ENCODE measurements around the gene CLCNKA. TPM values are rescaled to one million over a fixed set of nuclear protein-coding genes. Genes with fewer than 3 reads are reported as not detected.
A peak's percentile ranks its signal among the peaks of the same experiment; 100 is the strongest.
"Not testable (repeated sequence)": the region's sequence is repeated elsewhere in the genome, so short reads cannot be mapped to it uniquely, and the experiment has no call there.

The CLCNKA gene
- total RNA-seq, 4 donors from 2014 or later: 0.64 to 0.94 (median 0.80) TPM; not detected in 1

DNA sequence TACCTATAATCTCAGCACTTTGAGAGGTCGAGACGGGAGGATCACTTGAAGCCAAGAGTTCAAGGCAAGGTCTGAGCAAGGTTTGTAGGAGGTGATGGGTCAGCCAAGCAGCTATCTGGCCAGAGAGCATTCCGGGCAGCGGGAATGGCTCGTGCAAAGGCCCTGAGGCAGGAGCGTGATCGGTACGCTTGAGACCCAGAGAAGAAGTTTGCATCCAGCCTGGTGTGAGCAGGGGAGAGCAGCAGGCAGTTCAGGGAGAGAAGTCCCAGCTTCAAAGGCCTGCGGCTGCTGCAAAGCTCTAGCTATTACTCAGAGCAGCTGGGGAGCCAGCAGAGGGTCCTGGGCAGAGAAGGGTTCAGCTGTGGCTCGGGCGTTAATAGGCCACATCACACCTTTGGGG is 22.9 kb upstream of the CLCNKA start:
- Histone ChIP-seq H3K36me3 (no peaks in the 10 kb centered on the region), H3K27ac (no peak overlapping the region), H3K4me1 (no peaks in the 10 kb centered on the region), H3K9me3 (no peaks in the 10 kb centered on the region), H3K27me3 (no peaks in the 10 kb centered on the region), H3K4me3 (no peak overlapping the region)
- TF ChIP-seq POLR2A (IDR thresholded peaks at IDR 0.05): no peak
- TF ChIP-seq, protein P1, sequence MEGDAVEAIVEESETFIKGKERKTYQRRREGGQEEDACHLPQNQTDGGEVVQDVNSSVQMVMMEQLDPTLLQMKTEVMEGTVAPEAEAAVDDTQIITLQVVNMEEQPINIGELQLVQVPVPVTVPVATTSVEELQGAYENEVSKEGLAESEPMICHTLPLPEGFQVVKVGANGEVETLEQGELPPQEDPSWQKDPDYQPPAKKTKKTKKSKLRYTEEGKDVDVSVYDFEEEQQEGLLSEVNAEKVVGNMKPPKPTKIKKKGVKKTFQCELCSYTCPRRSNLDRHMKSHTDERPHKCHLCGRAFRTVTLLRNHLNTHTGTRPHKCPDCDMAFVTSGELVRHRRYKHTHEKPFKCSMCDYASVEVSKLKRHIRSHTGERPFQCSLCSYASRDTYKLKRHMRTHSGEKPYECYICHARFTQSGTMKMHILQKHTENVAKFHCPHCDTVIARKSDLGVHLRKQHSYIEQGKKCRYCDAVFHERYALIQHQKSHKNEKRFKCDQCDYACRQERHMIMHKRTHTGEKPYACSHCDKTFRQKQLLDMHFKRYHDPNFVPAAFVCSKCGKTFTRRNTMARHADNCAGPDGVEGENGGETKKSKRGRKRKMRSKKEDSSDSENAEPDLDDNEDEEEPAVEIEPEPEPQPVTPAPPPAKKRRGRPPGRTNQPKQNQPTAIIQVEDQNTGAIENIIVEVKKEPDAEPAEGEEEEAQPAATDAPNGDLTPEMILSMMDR (IDR thresholded peaks at IDR 0.05 in 4 of 5, conservative IDR thresholded peaks at IDR 0.05 in 1 of 5): no peak
- intact Hi-C loops (cut with DNase I; ENCODE audit: low total_unique reads) (no loop called here), in situ Hi-C loops (cut with MboI; ENCODE audit: low sequenced_read_pairs in 4 of 4) (loop anchor here in 3 of 4 donors (10.0 to 25.0 kb wide), 3 partner anchors 46 to 187 kb away; partner anchors contain the start of genes CLCNKB (in 1 of the 3) and UQCRHL (in 1 of the 3))
- ATAC-seq (no peak), DNase-seq (no peak)

DNA sequence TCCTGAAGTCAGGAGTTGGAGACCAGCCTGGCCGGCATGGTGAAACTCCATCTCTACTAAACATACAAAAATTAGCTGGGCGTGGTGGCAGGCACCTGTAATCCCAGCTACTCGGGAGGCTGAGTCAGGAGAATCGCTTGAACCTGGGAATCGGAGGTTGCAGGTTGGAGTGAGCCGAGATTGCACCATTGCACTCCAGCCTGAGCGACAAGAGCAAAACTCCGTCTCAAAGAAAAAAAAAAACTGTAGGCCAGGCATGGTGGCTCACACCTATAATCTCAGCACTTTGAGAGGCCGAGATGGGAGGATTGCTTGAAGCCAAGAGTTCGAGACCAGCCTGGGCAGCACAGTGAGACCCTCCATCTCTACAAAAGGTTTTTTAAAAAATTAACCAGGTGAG is 20.6 kb upstream of the CLCNKA start:
- H3K9me3 ChIP-seq; DNase-seq; H3K27me3 ChIP-seq; intact Hi-C loops (cut with DNase I; ENCODE audit: low total_unique reads); ATAC-seq; H3K4me1 ChIP-seq; H3K36me3 ChIP-seq; H3K4me3 ChIP-seq; H3K27ac ChIP-seq: not testable (repeated sequence)
- in situ Hi-C loops (cut with MboI; ENCODE audit: low sequenced_read_pairs in 4 of 4): loop anchor here in 2 of 4 donors (10.0 kb wide), 1 partner anchor 54 kb away; no protein-coding TSS in a partner anchor

DNA sequence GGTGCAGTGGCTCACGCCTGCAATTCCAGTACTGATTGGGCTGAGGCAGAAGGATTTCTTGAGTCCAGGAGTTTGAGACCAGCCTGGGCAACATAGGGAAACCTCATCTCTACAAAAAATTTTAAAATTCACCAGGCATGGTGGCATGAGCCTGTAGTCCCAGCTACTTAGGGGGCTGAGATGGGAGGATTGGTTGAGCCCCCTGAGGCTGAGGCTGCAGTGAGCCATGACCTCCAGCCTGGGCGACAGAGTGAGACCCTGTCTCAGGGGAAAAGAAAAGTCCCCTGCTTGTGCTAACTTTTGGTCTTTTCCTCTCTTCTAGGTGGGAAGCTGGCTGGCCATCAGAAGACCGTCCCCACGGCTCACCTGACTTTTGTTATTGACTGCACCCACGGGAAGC is 16.2 kb upstream of the CLCNKA start:
- intact Hi-C loops (cut with DNase I; ENCODE audit: low total_unique reads): no loop called here

DNA sequence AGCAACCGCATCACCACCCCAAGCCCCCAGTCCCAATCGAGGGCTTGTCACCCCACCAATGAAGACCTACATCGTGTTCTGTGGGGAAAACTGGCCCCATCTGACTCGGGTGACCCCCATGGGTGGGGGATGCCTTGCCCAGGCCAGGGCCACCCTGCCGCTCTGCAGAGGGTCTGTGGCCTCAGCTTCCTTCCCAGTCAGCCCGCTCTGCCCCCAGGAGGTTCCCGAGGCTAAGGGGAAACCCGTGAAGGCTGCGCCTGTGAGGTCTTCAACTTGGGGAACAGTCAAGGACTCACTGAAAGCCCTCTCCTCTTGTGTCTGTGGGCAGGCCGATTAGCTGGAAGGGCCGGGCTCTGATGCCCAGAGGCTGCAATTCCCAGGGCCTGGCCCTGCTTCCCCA is 15.8 kb upstream of the CLCNKA start:
- Histone ChIP-seq H3K27me3 (no peaks in the 10 kb centered on the region), H3K4me3 (no peak overlapping the region), H3K27ac (no peak overlapping the region), H3K4me1 (no peaks in the 10 kb centered on the region), H3K36me3 (no peaks in the 10 kb centered on the region), H3K9me3 (no peaks in the 10 kb centered on the region)
- in situ Hi-C loops (cut with MboI; ENCODE audit: low sequenced_read_pairs in 4 of 4) (loop anchor here in 2 of 4 donors (10.0 kb wide), 1 partner anchor 49 kb away; no protein-coding TSS in a partner anchor), intact Hi-C loops (cut with DNase I; ENCODE audit: low total_unique reads) (no loop called here)
- no peak for DNase-seq
- ATAC-seq: no peak
- TF ChIP-seq POLR2A (IDR thresholded peaks at IDR 0.05): no peak
- TF ChIP-seq, protein P1 (IDR thresholded peaks at IDR 0.05 in 4 of 5, conservative IDR thresholded peaks at IDR 0.05 in 1 of 5): no peak

More for the DNA sequence above, 16.2 kb upstream of the CLCNKA start:
- Histone ChIP-seq H3K4me1 (no peaks in the 10 kb centered on the region), H3K4me3 (no peak overlapping the region), H3K27ac (no peak overlapping the region), H3K27me3 (no peaks in the 10 kb centered on the region), H3K36me3 (no peaks in the 10 kb centered on the region), H3K9me3 (no peaks in the 10 kb centered on the region)
- no peak for TF ChIP-seq POLR2A (IDR thresholded peaks at IDR 0.05)
- TF ChIP-seq, protein P1 (IDR thresholded peaks at IDR 0.05 in 4 of 5, conservative IDR thresholded peaks at IDR 0.05 in 1 of 5): no peak
- DNase-seq: no peak
- in situ Hi-C loops (cut with MboI; ENCODE audit: low sequenced_read_pairs in 4 of 4): loop anchor here in 2 of 4 donors (10.0 kb wide), 1 partner anchor 49 kb away; no protein-coding TSS in a partner anchor
- ATAC-seq: no peak

DNA sequence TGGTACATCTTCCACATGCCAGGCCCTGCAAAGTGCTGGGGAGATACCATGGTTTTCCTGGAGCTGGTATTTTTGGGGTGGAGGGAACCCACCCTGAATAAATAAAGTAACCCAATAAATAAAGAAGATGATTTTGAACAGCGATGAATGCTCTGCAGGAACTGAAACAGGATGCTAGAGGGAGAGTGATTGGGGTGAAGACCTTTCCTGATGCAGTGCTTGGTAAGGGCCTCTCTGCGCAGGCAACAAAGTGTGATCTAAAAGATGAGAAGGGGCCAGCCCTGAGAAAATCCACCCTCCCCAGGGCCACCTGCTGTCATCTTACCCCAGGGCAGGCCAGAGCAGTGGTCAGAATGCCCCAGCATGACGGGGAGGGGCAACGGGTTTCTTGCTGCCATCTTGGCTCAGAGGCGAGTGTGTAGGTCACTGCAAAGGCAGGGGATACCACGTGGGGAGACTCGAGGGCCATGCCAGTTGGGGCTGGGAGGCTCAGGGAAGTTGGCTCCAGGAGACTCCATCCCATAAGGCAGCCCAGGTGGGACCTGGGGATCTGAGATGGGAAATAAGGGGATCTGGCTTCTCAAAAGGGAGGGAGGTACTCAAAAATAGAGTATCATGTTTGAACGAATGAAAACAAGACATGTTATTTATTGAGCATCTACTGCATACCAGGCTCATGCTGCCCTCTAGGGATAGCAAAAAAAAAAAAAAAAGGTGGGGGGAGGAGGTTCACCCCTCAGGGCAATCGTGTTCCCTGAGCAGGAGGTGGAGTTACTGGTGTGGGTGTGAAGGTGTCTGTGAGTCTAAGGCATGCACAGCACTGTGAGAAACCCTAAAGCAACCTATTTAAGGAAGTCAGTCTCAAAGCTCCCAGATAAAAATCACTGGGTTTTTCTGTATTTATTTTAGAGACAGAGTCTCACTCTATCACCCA is 15.0 kb upstream of the CLCNKA start:
- Histone ChIP-seq H3K4me3 (no peak overlapping the region), H3K27ac (no peak overlapping the region), H3K36me3 (no peaks in the 10 kb centered on the region), H3K4me1 (no peaks in the 10 kb centered on the region), H3K27me3 (no peaks in the 10 kb centered on the region), H3K9me3 (no peaks in the 10 kb centered on the region)
- in situ Hi-C loops (cut with MboI; ENCODE audit: low sequenced_read_pairs in 4 of 4) (loop anchor here in 2 of 4 donors (10.0 kb wide), 1 partner anchor 48 kb away; no protein-coding TSS in a partner anchor), intact Hi-C loops (cut with DNase I; ENCODE audit: low total_unique reads) (no loop called here)
- no peak for ATAC-seq
- TF ChIP-seq, protein P1 (IDR thresholded peaks at IDR 0.05 in 4 of 5, conservative IDR thresholded peaks at IDR 0.05 in 1 of 5): no peak
- TF ChIP-seq POLR2A (IDR thresholded peaks at IDR 0.05): no peak
- DNase-seq: peak in 1 of 2 donors; percentile 17

Measured in gastrocnemius medialis (tissue), 4 donors.